HG03095 (cell line): ENCODE measurements around the gene SIGLEC7.
"Not testable (repeated sequence)": the region's sequence is repeated elsewhere in the genome, so short reads cannot be mapped to it uniquely, and the experiment has no call there.

Experiments used
- ATAC-seq: cut with Tn5 transposase; IDR thresholded peaks from one replicate; pipeline ENCODE4 v1.9.1; 2021; ENCODE audit warnings: moderate library complexity; ENCODE audit not compliant: unreplicated experiment

Gene SIGLEC7

DNA sequence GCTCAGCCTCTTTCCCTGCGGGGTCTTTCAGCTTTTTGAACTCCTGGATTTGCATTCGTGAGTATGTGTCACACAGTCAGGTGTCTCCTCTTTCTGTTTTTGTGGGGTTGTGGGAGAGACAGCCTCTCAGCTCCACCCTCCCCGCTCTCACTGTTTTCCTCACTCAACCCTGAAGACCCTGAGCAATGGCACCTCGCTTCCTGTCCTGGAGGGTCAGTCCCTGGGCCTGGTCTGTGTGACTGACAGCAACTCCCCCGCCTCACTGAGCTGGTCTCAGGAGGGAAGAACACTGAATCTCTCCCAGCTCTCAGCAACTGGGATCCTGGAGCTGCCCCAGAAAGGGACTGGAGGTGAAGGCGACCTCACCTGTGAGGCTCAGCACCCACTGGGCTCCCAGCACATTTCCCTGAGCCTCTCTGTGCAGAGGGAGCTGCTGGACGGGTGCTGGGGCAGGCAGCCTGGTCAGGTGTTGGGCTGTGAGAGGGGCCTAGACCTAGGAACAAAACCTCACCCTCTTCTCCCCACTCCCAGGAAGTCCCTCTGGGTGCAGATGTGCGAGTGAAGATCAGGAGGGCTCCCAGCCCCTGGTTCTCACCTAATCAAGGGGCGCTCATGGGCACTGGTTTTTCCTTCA, 4.2 kb upstream of the SIGLEC7 start:
- no peak for ATAC-seq

DNA sequence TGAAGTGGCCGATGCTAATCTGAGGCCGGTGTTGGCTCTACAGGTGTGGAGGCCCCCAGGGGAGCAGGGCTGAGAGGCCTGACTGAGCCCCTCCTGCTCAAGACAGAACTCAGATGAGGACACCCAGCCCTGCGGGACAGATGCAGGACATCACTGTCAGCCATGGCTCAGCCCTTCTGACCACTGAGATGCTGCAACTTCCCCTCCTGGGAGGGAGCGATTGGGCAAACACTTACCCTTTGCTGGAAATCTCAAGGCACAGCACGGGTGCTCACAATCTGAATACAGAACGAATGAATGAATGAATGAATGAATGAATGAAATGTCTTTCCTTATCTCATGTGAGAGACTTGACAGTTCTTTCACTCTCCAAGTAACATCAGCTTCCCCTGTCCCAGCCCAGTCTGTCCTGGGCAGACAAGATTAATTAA, 3.5 kb upstream of the SIGLEC7 start:
- ATAC-seq: no peak

DNA sequence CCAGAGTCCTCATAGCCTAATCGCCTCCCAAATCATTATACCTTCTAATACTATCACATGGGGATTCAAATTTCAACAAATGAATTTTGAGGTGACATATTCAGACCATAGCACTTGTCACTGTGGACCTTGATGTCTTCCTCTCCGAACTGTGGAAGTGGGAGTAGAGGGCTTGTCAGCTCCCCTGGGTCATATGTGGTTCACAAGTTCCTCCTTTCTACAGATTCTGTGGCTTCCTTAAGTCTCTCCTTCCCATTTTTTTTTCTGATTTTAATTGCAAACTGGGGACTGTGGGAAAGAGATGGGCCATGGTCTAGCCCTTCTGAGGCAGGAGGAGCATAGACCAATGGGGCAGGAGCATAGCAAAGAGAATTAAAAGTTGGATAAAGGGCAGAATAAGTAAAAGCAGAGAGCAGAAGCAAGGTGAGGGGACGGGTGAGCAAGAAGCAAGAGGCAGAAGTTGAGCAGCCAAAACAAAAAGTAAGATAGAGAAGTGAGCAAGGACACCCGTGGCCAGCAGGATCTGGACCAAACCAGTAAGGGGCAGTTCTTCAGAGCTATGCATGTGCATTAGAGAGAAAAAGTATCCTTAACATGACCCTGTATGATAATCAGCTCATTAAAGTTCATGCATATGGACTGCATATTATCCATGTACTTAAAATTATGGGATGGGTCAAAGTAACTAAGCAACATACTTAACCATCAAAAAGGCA, 2.6 kb upstream of the SIGLEC7 start:
- no peak for ATAC-seq

DNA sequence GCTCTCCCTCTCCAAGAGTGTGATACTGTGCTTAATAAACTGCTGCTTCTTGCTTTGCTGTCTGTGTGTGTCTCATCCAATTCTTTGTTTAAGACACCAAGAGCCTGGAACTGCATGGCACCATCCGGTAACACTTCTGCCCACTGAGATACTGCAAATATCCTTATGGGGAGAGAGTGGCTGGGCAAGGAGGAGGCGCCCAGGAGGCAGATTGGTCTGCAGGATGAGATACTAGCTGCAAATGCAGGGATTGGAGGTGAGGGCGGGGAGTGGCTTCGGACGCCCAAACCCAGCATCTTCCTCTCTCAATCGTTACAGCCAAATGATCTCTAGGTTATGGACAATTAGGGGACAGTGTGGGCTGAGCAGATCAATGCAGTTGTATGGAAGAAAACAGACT, 1.7 kb upstream of the SIGLEC7 start:
- ATAC-seq: no peak

DNA sequence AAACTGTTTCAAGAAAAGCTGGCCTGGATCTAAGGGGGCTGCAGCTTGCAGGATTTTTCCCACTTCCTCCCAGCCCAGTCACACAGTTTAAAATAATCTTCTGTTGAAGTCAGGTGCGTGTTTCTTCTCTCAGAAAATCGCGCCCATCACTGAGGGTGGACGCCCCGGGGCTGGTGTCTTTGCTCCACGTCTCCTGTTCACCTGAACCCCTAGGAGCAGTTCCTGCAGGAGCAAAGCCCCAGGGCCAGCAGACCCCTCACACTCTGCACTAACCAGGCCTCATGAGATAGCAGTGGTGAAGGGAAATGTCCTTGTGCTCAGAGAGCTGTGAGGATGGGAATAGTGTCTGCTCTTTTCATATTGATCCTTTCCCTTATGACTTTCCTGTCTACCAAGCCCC, 920 bp upstream of the SIGLEC7 start:
- no peak for ATAC-seq

DNA sequence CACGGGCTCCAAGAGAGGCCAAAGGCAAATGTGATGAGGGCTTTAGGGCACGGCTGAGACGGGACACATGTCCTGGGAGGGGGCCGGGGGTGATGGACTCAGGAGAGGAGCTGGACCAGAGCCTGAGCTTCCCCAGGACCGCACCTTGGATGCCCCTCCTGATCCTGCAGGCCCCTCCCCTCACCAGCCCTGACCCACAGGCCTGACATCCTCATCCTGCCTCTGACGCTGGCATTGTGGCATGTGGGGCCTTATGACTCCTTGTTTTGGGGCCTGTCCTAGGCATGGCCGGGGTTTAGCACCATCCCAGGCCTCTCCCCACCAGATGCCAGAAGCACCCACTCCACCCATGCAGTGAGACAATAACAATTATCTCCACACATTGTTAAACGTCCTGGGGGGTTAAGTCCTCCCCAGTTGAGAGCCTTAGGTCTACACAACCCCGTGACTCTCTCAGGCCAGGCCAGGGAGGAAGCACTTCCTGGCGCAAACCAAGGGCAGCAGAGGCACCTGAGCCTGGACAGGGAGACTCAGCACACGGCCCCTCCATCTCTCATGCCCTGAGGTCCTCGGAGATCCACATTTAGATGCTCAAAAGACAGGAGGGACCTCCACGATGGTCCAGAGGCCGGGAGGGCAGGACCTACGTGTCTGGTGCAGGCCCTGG, 841 bp downstream of the SIGLEC7 start:
- not testable (repeated sequence) for ATAC-seq

DNA sequence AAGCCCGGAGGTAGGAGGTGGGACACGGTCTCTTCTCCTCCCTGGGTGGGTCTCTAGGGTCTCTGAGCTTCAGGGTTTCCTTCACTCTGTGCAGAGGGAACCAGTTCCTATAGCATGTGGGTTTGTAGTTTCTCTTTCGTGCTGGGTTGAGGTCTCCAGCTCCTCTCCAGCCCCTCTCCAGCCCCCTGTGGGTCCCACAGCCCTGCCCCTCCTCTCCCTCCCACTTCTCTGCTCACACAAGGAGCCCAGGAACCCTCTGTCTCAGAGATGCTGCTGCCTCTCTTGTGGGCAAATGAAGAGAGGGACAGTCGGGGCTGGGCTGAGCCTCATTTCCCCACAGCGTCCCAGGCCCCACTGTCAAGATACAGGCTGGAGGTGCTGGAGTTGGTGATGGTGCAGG, 1.4 kb downstream of the SIGLEC7 start:
- ATAC-seq: no peak

DNA sequence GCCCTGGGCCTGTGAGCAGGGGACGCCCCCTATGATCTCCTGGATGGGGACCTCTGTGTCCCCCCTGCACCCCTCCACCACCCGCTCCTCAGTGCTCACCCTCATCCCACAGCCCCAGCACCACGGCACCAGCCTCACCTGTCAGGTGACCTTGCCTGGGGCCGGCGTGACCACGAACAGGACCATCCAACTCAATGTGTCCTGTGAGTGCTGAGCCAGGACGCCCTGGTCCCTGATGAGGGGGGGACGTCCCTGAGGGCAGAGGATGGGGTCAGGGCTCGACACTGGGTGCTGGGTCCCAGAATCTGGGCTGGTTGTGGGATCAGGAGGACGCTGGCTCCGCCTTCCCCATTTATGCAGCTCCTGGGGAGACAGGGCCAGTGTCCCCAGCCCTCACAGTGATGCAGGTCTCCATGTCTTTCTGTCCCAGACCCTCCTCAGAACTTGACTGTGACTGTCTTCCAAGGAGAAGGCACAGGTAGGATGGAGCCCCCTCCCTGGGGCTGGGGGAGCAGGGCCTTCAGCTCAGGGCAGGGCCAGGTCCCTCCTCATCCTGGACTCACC, 2.5 kb downstream of the SIGLEC7 start:
- no peak for ATAC-seq

DNA sequence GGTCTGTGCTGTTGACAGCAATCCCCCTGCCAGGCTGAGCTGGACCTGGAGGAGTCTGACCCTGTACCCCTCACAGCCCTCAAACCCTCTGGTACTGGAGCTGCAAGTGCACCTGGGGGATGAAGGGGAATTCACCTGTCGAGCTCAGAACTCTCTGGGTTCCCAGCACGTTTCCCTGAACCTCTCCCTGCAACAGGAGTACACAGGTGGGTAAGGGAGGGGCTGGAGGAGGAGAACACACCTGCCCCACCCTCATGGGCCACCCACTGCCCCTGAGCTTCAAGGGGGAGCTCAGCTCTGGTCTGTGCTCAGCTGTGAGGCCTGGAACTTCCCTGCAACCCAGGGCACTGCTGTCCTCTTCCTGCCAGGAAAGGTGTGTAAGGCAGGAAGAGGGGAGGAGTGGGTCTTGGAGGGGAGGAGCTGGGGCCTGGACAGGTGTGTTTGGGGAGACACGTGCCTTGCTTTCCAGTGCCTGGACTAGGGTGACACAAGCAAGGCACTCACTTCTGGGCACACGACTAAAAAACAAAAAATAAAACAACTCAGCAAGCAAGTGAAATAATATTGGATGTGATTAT, 3.9 kb downstream of the SIGLEC7 start:
- ATAC-seq: no peak

DNA sequence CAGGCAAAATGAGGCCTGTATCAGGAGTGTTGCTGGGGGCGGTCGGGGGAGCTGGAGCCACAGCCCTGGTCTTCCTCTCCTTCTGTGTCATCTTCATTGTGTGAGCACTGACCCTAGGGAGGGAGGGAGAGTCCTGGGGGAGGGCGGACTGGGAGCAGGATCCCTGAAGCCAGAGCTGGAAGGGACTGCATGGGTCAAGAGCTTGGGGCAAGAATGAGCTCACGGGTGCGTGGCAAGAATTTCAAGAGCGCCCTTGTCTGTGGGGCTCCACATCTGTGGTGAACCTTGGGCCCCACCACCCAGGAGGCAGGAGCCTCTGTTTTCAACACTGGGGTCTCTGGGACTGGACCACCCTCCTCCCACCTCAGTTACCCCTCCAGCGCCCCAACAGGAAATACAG, 4.7 kb downstream of the SIGLEC7 start:
- no peak for ATAC-seq

DNA sequence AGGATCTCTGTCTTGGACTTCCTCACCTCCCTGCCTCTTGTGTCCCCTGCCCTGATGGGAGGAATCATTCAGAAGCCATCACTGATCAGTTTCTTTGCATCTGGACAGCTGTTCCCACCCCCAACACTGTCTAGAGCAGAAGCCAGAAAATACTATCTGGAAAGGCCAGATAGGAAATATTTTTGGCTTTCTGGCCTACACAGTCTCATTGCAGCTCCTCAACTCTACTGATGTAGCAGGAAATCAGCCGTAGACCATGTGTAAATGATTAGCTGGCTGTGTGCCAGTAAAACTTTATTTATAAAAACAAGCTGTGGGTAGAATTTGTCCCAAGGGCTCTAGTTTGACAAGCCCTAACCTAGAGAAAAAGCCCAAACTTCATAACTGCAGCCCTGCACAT, 5.6 kb downstream of the SIGLEC7 start:
- ATAC-seq: no peak

DNA sequence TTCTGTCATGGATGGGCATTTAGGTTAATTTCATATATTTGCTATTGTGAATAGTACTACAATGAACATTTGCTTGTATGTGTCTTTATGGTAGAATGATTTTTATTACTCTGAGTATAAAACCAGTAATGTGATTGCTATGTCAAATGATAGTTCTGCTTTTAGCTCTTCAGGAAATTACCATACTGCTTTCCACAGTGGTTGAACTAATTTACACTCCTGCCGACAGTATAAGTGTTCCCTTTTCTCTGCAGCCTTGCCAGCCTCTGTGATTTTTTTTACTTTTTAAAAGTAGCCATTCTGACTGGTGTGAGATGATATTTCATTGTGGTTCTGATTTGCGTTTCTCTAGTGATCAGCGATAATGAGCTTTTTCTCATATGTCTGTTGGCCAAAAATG, 6.5 kb downstream of the SIGLEC7 start:
- ATAC-seq: no peak

DNA sequence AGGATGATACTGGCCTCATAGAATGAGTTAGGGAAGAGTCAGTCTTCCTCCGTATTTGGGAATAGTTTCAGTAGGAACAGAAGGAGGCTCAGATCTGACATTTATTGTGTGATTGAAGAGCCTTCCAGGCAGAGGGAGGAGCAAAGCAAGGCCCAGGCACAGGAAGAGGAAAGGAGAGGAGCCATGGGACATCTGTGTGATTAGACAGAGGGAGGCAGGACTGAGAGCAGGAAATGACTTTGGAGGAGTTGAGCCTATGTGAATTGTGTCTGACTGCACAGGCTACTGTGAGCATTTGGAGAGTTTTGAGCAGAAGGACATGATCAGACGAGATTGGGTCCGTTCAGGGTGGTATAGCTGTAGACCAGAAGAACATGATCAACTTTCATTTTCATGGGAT, 8.5 kb downstream of the SIGLEC7 start:
- ATAC-seq: no peak

DNA sequence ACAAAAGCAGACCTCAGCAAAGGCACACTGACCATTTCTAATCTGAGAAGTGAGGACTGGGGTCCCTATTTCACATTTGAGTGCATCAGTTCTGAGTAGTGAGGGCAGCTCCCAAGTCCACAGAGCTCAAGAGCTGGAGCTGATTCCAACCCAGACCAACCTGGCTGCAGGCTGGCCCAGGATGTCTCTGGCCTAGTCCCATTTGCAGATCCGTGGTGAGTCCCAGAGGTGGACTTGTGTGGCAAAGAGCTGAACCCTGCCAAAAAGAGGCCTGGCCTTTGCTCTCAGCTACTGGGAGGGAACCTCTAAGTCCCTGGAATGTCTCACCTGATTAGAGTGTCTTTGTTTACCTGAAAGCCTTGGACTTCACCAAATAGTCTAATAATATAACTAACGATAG, 14.6 kb downstream of the SIGLEC7 start:
- ATAC-seq: no peak

DNA sequence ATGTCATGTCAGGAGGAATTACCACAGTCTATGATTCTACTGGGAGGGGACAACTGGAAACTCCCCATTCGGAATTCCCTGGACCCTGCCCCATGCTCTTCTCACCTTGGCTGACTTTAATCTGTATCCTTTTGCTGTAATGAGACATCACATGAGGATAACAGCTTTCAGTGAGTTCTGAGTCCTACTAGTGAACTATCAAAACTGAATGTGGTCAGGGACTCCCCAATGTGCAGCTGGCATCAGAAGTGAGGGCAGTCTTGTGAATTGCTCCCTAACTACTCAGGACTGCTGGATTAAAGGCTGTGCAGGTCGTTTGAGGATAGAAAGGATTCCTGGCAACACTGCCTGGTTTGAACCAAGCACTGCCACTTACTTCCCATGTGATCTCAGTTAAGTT, 15.2 kb downstream of the SIGLEC7 start:
- ATAC-seq: no peak

DNA sequence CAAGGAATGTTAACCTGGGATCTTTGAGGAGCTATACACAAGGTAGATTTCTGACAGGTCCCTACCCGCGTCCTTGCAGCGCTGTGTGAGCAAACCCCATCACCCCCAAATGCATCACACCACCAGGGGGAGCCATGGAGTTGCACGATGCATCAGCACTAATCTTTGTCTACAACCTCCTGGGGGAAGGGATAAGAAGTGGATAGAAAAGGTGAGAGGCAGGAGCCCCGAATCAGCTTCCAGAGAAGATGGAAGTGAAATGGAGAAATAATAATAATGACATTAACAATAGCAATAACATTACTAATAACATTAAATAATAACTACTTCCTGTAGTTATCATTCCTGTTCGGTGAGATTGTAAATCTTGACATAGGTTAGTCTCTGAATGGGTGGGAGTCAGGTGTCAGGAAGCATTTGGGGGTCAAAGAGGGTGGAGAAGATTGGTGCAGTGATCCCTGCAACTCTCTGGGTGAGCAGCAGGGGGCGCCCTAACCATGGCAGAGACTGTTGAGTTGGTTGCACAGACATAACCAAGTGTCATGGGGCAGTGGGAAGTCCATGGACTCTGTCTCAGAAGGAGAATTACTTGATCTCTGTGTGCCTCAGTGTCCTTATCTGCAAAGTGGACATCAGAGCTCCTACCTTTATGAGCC, 16.5 kb downstream of the SIGLEC7 start:
- ATAC-seq: no peak

DNA sequence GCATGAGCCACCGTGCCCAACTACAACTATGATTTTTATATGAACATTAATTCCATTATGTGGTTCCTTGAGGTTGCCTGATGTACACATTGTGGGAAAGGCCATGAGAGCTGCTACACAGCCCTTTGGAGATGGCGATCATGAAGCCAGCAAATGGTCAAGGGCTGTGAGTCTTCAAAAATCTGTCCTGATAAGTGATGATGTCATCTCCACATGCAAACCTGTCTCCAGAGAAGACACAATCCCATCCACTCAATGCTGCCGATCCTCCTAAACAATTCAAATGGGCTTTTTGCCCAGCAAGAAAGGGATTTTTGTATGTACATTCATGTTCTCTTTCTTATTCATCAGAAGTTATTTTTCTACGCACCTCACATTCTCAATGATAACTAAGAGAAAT, 17.6 kb downstream of the SIGLEC7 start:
- ATAC-seq: no peak

DNA sequence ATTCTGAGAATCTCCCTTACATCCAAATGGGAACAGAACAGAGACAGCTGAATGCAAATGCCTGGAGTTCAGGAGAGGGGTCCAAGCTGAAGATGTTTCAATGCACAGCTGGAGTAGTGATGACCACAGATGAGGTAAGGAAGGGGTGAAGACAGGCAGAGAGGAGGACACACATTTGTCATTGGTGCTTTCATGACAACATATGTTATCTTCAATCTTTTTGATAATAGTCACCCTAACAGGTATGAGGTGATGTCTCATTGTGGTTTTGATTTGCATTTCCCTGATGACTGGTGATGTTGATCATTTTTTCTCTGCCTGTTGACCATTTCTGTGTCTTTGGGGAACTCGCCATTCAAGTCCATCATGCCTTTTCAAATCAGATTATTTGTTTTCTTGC, 19.2 kb downstream of the SIGLEC7 start:
- no peak for ATAC-seq

DNA sequence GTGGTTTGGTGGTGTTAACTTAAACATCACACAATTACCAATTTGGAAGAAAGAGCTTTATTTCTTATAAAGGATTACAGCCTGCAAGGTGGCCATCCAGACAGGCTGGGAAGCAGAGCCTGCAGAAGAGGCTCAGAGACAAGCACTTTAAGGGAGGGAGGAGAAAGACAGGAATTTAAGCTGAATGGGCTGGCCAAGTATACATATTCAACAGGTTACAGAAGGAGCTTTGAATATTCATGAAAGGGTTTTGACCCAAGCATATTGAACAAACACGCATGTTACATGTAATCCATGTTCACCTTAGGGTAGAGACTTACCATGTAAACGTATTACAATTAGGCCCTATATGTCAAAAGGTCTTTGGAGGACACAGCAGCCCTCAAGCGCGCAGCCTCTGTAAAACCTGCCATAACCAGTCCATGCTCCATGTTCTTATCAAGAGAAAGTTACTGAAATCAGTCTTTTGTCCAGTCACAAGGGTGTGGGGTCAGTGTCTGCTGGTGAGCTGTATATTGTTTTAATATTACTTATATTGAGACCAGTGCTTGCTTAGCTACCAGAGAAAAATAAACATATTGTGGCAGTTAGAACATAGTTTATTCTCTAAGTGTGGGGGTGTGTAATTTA, 19.9 kb downstream of the SIGLEC7 start:
- no peak for ATAC-seq

DNA sequence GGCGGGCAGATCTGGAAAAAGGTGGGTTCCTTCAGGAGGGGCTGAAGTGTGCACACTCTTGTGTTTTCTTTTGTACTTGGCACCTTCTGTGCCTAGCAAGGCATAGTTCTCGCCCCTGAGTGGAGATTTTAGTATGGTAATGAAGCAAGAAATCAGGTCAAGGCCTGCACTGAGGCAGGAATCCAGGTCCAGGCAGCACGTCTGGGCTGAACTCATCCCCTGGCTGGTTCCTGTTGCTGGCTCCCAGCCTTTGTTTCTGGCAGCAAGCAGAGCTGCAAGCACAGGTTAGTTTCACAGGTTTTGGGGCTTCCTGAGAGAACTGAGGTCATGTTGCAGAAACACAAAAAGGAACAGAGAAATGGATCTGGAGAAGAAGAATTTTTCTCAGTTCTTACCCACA, 21.2 kb downstream of the SIGLEC7 start:
- ATAC-seq: no peak

DNA sequence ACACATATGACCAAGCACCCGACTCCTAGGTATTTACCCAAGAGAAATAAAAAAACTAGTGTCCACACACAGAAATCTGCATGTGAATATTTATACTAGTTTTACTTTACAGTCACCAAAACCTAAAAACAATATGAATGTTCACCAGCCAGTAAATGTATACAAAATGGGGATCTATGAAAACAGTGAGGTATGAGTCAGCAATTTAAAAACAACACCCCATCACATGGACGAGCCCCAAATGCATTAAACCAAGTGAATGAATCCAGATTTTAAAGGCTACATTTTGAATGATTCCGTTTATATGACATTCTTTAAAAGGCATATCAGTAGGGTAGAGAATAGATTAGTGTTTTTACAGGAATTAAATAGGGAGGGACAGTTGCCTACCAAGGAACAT, 22.1 kb downstream of the SIGLEC7 start:
- ATAC-seq: no peak
